Peyer's patch (tissue), 4 donors: ENCODE data around the gene ARIH1. TPM values are rescaled to one million over a fixed set of nuclear protein-coding genes. Genes with fewer than 3 reads are reported as not detected.
"Not testable (repeated sequence)": the region's sequence is repeated elsewhere in the genome, so short reads cannot be mapped to it uniquely, and the experiment has no call there.

Experiments used
- DNase-seq, 3 donors: peaks; one replicate each; pipeline ENCODE4 v3.0.0-alpha.2; 2017 to 2019
- H3K27ac ChIP-seq, 4 donors: fragments of 200-600 bp; sonication (generic); one replicate each; pipeline ENCODE4 v1.5.1; 2016 to 2019
- H3K27me3 ChIP-seq, 2 donors: fragments of 200-600 bp; sonication (generic); one replicate each; pipeline ENCODE4 v1.5.1; 2019
- H3K36me3 ChIP-seq, 3 donors: fragments of 200-600 bp; sonication (generic); one replicate each; pipeline ENCODE4 v1.5.1; 2016 to 2019
- H3K4me1 ChIP-seq, 4 donors: fragments of 200-600 bp; sonication (generic); one replicate each; pipeline ENCODE4 v1.5.1; 2016 to 2019
- H3K4me3 ChIP-seq, 4 donors: fragments of 200-600 bp; sonication (generic); 1 replicate in 3 of 4; 2 replicates in 1 of 4; pipeline ENCODE4 v1.5.1; 2016 to 2019; ENCODE audit warnings: mild to moderate bottlenecking in 1 of 4
- H3K9me3 ChIP-seq, 4 donors: fragments of 200-600 bp; sonication (generic); one replicate each; pipeline ENCODE4 v1.5.1; 2016 to 2019; ENCODE audit warnings: mild to moderate bottlenecking in 1 of 4
- POLR2A ChIP-seq, 2 donors: fragments of 450-650 bp; IDR thresholded peaks; one replicate each; pipeline ENCODE4 v1.5.1; 2017; ENCODE audit warnings: antibody characterized with exemption in 2 of 2, mild to moderate bottlenecking in 2 of 2, moderate library complexity in 2 of 2
- total RNA-seq, 4 donors: library from RNA; depleted of rRNA; stranded (reverse); fragments of >200 nt; gene quantifications; one replicate each; pipeline ENCODE4 v1.1.0, GENCODE V29; 2016
- TF ChIP-seq, protein P1 (sequence below), 6 experiments: fragments of 450-650 bp in 4 of 6; fragments of 200-600 bp in 2 of 6; sonication (generic) in 1 of 6; IDR thresholded peaks; one replicate each; pipeline ENCODE4 v1.5.1; 2017 to 2019; ENCODE audit warnings: antibody characterized with exemption in 6 of 6, mild to moderate bottlenecking in 3 of 6, moderate library complexity in 1 of 6

The ARIH1 gene
- total RNA-seq, 4 donors from 2014 or later = 42.3 to 81.7 (median 52.3) TPM

DNA sequence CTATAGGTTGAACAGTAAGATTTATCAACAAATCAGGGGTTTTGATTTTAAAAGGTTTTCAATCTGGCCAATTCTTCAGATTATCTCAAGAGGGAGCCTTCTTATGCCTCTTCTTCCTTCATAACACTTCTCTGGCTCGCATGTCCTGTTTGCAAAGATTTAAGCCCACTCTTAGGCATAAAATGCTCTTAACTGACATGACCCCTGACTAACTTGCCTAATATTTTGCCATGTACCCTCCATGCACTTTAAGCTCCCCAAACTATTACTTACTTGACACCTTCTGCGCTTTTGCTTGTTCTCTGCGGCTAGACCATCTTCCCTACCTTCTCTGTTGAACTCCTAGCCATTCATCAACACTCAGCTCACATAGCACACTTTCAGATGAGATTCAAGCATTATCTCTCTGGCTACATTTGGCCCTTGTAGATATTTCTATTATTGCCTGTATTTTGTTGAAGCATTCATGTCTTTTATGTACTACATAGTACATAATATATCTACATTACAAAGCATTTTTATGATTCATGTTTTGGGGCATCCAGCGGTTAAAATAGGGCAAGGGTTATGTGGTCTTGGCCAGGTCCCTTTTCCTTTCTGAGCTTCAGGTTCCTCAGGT, 1.0 kb upstream of the ARIH1 start:
- H3K36me3 ChIP-seq = peaks cover 0 to 5% (median 0%) of the 10 kb centered on the region in 3 donors
- DNase-seq = no peak
- TF ChIP-seq, protein P1, sequence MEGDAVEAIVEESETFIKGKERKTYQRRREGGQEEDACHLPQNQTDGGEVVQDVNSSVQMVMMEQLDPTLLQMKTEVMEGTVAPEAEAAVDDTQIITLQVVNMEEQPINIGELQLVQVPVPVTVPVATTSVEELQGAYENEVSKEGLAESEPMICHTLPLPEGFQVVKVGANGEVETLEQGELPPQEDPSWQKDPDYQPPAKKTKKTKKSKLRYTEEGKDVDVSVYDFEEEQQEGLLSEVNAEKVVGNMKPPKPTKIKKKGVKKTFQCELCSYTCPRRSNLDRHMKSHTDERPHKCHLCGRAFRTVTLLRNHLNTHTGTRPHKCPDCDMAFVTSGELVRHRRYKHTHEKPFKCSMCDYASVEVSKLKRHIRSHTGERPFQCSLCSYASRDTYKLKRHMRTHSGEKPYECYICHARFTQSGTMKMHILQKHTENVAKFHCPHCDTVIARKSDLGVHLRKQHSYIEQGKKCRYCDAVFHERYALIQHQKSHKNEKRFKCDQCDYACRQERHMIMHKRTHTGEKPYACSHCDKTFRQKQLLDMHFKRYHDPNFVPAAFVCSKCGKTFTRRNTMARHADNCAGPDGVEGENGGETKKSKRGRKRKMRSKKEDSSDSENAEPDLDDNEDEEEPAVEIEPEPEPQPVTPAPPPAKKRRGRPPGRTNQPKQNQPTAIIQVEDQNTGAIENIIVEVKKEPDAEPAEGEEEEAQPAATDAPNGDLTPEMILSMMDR (IDR thresholded peaks at IDR 0.05) = no peak
- no peak for TF ChIP-seq POLR2A (IDR thresholded peaks at IDR 0.05)
- no peaks in the 10 kb centered on the region for H3K27me3 ChIP-seq
- peak overlapping the region; percentile 88 to 93 (median 92) for H3K4me3 ChIP-seq
- H3K9me3 ChIP-seq = no peaks in the 10 kb centered on the region
- H3K27ac ChIP-seq = peak overlapping the region; percentile 99 to 100 (median 100)
- peaks cover 0 to 31% (median 8%) of the 10 kb centered on the region in 4 donors for H3K4me1 ChIP-seq

GRCh38 chr15:72474466-72474911, 359 bp downstream of the ARIH1 start:
- Histone ChIP-seq H3K9me3 (no peaks in the 10 kb centered on the region), H3K4me3 (peak overlapping the region; percentile 88 to 93 (median 92)), H3K36me3 (peaks cover 0 to 10% (median 0%) of the 10 kb centered on the region in 3 donors), H3K27ac (peak overlapping the region; percentile 99 to 100 (median 100)), H3K4me1 (peaks cover 0 to 34% (median 10%) of the 10 kb centered on the region in 4 donors), H3K27me3 (no peaks in the 10 kb centered on the region)
- DNase-seq = no peak
- TF ChIP-seq, protein P1 (IDR thresholded peaks at IDR 0.05) = no peak

DNA sequence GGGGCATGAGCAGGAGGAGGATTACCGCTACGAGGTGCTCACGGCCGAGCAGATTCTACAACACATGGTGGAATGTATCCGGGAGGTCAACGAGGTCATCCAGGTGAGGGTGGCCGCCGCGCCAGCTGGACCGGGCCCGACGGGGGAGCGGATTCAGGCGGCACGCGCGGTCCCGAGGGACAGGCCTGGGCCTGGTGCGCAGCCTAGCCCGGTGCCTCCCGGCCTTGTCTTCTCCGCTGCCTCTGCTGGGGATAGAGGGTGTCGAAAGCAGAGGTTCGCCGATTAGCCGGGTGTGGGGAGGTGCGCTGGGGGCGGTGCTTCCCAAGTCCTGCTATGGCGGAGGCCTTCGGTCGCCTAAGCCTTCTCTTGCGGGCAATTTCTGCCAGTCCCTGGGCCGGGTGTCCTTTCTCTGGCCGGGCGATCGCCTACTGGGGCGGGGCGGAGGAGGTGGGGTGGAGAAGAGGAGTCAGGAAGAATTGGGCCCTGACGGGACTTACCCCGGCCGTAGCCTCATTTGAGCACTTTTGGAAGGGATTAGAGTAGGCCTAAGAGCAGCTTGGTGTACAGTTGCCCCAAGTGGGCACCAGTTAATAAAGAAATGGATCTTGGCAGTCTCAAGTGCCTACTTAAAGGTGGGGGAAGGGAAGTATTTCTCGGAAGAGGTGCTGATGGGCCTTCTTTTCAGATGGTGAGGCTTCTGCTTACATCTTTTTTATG, 940 bp downstream of the ARIH1 start:
- H3K36me3 ChIP-seq = peaks cover 0 to 14% (median 0%) of the 10 kb centered on the region in 3 donors
- DNase-seq = peak; percentile 75 to 92 (median 89)
- peaks cover 0 to 34% (median 10%) of the 10 kb centered on the region in 4 donors for H3K4me1 ChIP-seq
- H3K4me3 ChIP-seq = peak overlapping the region; percentile 88 to 93 (median 92)
- peak; percentile 70 to 85 for TF ChIP-seq POLR2A (IDR thresholded peaks at IDR 0.05)
- TF ChIP-seq, protein P1 (IDR thresholded peaks at IDR 0.05) = peak in 1 of 6 experiments; percentile 14
- no peaks in the 10 kb centered on the region for H3K9me3 ChIP-seq
- H3K27ac ChIP-seq = peak overlapping the region; percentile 99 to 100 (median 100)
- no peaks in the 10 kb centered on the region for H3K27me3 ChIP-seq

GRCh38 chr15:72475674-72476073, 1.5 kb downstream of the ARIH1 start:
- H3K27ac ChIP-seq = peak overlapping the region; percentile 99 to 100 (median 100)
- peak overlapping the region; percentile 88 to 93 (median 92) for H3K4me3 ChIP-seq
- H3K9me3 ChIP-seq = no peaks in the 10 kb centered on the region
- TF ChIP-seq, protein P1 (IDR thresholded peaks at IDR 0.05) = no peak
- no peak for TF ChIP-seq POLR2A (IDR thresholded peaks at IDR 0.05)
- H3K27me3 ChIP-seq = no peaks in the 10 kb centered on the region
- H3K36me3 ChIP-seq = peaks cover 0 to 20% (median 0%) of the 10 kb centered on the region in 3 donors
- H3K4me1 ChIP-seq = peaks cover 0 to 34% (median 10%) of the 10 kb centered on the region in 4 donors
- no peak for DNase-seq

DNA sequence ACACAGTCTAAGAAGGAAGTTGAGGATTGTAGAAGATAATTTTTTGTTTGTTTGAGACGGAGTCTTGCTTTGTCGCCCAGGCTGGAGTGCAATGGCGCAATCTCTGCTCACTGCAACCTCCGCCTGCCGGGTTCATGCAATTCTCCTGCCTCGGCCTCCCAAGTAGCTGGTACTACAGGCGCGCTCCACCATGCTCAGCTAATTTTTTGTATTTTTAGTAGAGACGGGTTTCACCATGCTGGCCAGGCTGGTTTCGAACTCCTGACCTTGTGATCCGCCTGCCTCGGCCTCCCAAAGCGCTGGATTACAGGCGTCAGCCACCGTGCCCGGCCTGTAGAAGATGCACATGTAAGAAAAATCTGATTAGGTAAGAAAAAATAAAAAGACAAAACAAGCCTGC, 2.2 kb downstream of the ARIH1 start:
- not testable (repeated sequence) for H3K9me3 ChIP-seq, DNase-seq, H3K27me3 ChIP-seq
- peak overlapping the region in 2 of 4 donors; percentile 92 to 93 for H3K4me3 ChIP-seq
- peaks cover 0 to 22% (median 0%) of the 10 kb centered on the region in 3 donors for H3K36me3 ChIP-seq
- peak overlapping the region in 1 of 4 donors; percentile 99 for H3K27ac ChIP-seq
- peaks cover 0 to 34% (median 12%) of the 10 kb centered on the region in 4 donors for H3K4me1 ChIP-seq
